Measurements from ENCODE around the gene ROR1.

- TF ChIP-seq POLR2A (IDR thresholded peaks at IDR 0.05; ENCODE audit: low read length): no peak
- TF ChIP-seq GATA1 (IDR thresholded peaks at IDR 0.05; ENCODE audit: low read depth, low read length): no peak
Measured at GRCh38 chr1:63835128-63835527, 61.3 kb downstream of the ROR1 start.
